GM18517 (cell line): Measurements from ENCODE around the gene IQSEC1.

Experiments
- ATAC-seq: cut with Tn5 transposase; IDR thresholded peaks from one replicate; pipeline ENCODE4 v1.9.1; 2021; ENCODE audit warnings: mild to moderate bottlenecking, moderate library complexity; ENCODE audit not compliant: unreplicated experiment

The IQSEC1 gene

GRCh38 chr3:12898965-12899755 is 174.1 kb downstream of the IQSEC1 start:
- no peak for ATAC-seq

- no peak for ATAC-seq
Observed at GRCh38 chr3:12898290-12898964, 174.8 kb downstream of the IQSEC1 start.

DNA sequence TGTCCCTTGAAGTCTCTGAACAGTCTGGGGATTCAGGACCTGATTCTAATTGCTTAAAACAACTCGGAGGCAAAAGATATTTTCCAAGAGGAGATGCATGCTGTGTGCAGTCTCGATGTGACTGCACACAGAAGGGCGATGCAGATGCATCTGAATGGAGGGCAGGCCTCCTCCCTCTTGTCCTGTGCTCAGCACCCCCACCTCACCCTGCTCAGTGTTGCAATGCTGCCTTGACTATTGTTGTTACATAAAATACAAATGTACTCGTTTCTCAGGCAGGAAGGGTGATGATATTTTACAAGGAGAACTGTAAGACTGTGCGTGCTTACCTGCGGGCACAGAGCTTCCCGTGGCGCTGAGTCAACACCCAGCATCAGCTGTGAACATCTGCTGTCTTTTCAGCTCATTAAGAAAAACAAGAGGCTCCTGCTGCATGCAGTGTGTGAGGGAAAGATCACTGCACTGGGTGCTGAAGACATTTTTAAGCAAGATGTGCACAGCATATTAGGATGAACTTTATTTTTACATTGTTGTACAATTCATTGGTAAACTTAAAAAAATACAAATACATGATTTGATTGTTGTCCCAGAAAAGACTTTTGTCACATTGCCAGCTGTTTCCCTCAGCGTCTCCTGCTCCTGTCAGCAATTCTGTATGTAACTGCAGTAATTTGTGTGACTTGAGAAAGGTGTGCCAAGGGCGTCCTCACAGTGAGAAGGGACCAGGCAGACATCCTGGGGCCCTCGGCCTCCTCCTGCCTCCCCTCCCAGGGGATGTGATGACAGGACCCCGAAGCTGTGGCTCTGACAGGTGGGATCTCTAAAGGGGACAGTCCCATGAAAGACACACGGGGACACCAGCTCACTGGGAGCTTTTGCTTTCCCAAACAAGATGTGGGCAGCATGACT is 175.6 kb downstream of the IQSEC1 start:
- ATAC-seq = no peak

GRCh38 chr3:12896063-12896985 is 176.9 kb downstream of the IQSEC1 start:
- no peak for ATAC-seq

GRCh38 chr3:12895391-12896062 is 177.7 kb downstream of the IQSEC1 start:
- ATAC-seq = no peak

- no peak for ATAC-seq
Observed at GRCh38 chr3:12894629-12895028, 178.6 kb downstream of the IQSEC1 start.

- no peak for ATAC-seq
Observed at GRCh38 chr3:12893852-12894251, 179.4 kb downstream of the IQSEC1 start.

- ATAC-seq = no peak
Observed at GRCh38 chr3:12893247-12893646, 180.0 kb downstream of the IQSEC1 start.

GRCh38 chr3:12892840-12893189 is 180.4 kb downstream of the IQSEC1 start:
- no peak for ATAC-seq

DNA sequence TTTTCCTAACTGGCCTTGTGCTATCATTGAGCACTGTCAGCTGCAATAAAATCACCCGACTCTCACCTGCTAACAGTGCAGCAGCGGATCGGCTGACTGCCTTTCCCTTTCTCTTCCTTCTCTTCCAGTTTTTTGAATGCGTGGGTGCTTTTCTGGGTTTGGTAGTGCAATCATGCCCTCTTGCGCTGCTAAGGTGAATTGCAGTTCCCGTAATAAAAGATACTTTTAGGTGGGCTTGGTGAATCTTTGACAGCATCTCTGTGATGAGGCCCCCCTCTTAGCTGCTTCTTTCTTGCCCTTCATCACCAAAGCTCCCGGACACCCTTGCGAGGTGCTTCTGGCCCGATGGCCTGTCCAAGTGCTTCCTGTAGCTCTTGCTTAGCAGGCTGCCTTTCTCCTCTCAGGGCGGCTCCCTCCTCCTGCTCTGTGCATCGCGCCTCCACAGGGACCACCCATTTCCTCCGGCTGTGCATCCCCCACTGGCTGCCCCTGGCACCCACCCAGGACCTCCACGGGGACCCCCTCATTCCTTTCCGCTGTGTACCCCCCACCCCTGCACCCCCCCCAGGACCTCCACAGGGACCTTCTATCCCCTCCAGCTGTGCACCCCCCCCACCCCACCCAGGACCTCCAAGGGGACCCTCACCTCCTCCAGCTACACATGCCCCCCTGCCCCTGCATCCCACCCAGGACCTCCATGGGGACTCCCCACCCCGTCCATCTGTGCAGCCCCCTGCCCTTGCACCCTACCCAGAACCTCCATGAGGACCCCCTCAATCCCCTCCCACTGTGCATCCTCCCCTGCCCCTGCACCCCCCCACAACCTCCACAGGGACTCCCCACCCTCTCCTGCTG is 181.0 kb downstream of the IQSEC1 start:
- no peak for ATAC-seq

DNA sequence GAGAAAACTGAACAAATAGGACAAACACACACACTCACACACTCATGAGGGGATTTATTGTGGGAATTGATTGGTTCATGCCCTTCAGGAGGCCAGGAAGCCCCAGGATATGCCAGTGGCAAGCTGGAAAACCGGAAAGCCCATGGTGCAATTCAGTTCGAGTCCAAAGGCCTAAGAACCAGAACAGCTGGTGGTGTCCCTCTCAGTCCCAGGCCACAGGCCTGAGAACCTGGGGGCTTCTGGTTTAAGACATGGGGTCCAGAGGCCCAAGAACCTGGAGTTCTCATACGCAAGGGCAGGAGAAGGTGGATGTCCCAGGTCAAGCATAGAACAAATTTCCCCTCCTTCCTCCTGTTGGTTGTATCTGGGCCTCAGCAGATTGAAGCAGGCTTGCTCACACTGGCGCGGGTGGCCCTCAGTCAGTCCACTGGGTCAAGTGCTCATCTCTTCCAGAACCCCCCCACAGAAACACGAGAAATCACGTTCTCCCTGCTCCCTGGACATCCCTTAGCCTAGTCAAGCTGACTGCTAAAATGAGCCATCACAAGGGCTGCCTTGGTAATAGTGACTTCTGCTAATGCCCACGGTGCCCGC is 181.7 kb downstream of the IQSEC1 start:
- no peak for ATAC-seq

DNA sequence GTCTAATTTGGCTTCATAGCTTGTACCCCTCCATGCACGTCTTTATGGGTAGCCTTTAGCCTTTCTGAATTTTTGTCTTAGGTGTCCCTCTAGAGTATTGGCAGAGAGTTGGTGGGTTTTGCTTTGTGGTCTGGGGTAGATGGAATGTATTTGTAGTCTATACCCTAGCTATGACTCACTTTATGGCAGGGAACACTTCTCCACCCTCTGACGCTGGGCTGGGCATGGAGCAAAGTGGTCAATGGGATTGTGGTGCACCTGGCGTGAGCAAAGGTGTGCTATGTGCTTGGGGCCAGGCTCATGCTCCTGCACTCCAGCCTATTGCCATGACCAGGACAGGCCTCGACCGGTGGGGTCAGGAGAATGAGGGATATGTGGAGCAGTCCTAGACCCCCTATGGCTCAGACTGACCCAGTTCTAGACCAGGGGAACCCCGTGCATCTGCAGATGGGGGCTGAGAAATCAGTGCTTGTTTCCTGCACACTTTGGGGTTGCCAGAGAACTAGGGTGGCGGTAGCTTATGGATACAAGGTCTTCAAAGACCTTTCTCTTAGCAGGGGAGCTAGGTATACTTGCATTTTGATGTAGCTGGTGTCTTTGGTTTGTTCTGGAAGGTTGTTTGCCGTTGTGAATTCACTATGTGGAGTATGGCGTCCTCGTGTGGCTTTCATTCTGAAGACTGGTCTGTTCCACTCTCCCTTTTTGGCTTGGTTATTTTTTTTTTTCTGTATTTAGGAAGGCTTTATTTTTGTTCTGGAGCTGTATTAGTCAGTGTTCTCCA is 182.4 kb downstream of the IQSEC1 start:
- no peak for ATAC-seq

- no peak for ATAC-seq
Observed at GRCh38 chr3:12886736-12887135, 186.5 kb downstream of the IQSEC1 start.

- ATAC-seq = no peak
Observed at GRCh38 chr3:12886106-12886679, 187.0 kb downstream of the IQSEC1 start.

DNA sequence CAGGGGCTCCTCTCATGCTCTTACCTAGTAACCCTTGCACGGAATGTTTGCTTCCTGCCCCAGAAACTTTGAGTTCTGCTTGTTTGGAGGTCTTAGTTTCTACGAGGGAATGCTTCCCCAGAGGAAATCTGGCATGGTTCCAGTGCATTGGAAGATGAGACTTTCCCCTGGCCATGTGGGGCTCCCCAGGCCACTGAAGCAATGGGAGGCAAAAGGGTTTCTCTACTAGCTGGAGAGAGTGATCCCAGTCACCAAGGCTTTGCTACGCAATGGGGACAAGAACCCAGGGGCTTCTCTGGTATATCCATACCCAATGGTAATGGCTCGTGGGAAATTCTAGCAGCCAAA is 187.7 kb downstream of the IQSEC1 start:
- no peak for ATAC-seq

GRCh38 chr3:12884790-12885582 is 188.2 kb downstream of the IQSEC1 start:
- ATAC-seq = no peak

DNA sequence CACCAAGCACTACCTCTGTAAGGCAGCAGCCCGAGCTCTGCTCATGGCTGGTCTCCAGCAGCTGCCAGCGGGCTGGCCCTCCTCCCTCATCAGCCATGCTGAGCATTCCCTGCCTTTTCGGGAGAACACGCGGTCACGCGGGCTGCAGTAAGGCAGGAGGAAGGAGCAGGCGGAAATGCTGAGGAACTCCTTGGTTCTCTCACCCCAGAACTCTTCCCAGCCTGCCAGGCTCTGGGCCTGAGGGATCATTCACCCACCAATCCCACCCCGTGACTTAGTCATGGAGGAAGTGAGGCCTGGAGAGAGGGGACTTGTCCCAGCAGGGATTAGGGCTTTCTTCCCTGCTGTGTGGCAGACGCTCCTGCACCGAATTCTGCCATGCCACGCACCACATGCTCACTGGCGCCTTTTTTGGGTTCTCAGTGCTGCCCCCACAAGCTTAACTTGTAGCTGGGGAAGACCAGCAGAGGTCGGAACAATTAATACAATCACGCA is 189.0 kb downstream of the IQSEC1 start:
- ATAC-seq = no peak
